GM21717 (cell line): ENCODE results near the gene RFT1.
"Not testable (repeated sequence)": the region's sequence is repeated elsewhere in the genome, so short reads cannot be mapped to it uniquely, and the experiment has no call there.

ENCODE experiments used
- ATAC-seq: cut with Tn5 transposase; IDR thresholded peaks from one replicate; pipeline ENCODE4 v1.9.1; 2021; ENCODE audit warnings: mild to moderate bottlenecking, moderate library complexity; ENCODE audit not compliant: unreplicated experiment

Gene RFT1

GRCh38 chr3:53072653-53073552 lies 57.3 kb downstream of the RFT1 start:
- ATAC-seq, result peak; percentile 86

GRCh38 chr3:53071882-53072431 lies 58.3 kb downstream of the RFT1 start:
- ATAC-seq, result no peak

- no peak for ATAC-seq
These were observed 60.7 kb downstream of the RFT1 start for GRCh38 chr3:53069422-53070068.

- ATAC-seq, result no peak
These were observed 62.1 kb downstream of the RFT1 start for GRCh38 chr3:53068176-53068575.

GRCh38 chr3:53067567-53067966 lies 62.7 kb downstream of the RFT1 start:
- no peak for ATAC-seq

GRCh38 chr3:53065841-53066480 lies 64.3 kb downstream of the RFT1 start:
- no peak for ATAC-seq

- ATAC-seq, result no peak
These were observed 67.3 kb downstream of the RFT1 start for GRCh38 chr3:53062905-53063304.

- no peak for ATAC-seq
These were observed 73.8 kb downstream of the RFT1 start for GRCh38 chr3:53056442-53056841.

GRCh38 chr3:53054233-53054632 lies 76.0 kb downstream of the RFT1 start:
- not testable (repeated sequence) for ATAC-seq

- no peak for ATAC-seq
These were observed 78.3 kb downstream of the RFT1 start for GRCh38 chr3:53051929-53052328.

GRCh38 chr3:53049987-53050386 lies 80.2 kb downstream of the RFT1 start:
- ATAC-seq, result no peak

GRCh38 chr3:53046171-53047170 lies 83.8 kb downstream of the RFT1 start:
- peak; percentile 30 for ATAC-seq

GRCh38 chr3:53045518-53046170 lies 84.6 kb downstream of the RFT1 start, which contains the start of gene SFMBT1:
Gene SFMBT1 (minus strand): TSS chr3:53046073. CDS start chr3:52969128, 76,945 bp downstream.
- ATAC-seq, result peak; percentile 23

GRCh38 chr3:53044711-53045517 lies 85.3 kb downstream of the RFT1 start:
- ATAC-seq, result peak; percentile 27

- ATAC-seq, result no peak
These were observed 85.9 kb downstream of the RFT1 start for GRCh38 chr3:53044371-53044710.

GRCh38 chr3:53043738-53044137 lies 86.5 kb downstream of the RFT1 start:
- no peak for ATAC-seq

GRCh38 chr3:53042651-53043050 lies 87.6 kb downstream of the RFT1 start:
- no peak for ATAC-seq

- no peak for ATAC-seq
These were observed 89.8 kb downstream of the RFT1 start for GRCh38 chr3:53040351-53040820.

GRCh38 chr3:53039376-53039752 lies 90.9 kb downstream of the RFT1 start:
- ATAC-seq, result no peak
